Skeletal muscle satellite cell (primary cell): ENCODE results near the gene DUSP10. TPM values are rescaled to one million over a fixed set of nuclear protein-coding genes. Genes with fewer than 3 reads are reported as not detected.

Experiments used
- H3K27me3 ChIP-seq: 2 replicates; pipeline ENCODE4 v1.7.0; 2013; ENCODE audit warnings: low read length; ENCODE audit not compliant: control insufficient read depth, insufficient read depth
- H3K36me3 ChIP-seq: 2 replicates; pipeline ENCODE4 v1.7.0; 2013; ENCODE audit warnings: mild to moderate bottlenecking, control low read depth, low read length; ENCODE audit not compliant: insufficient read depth
- H3K4me1 ChIP-seq: 2 replicates; pipeline ENCODE4 v1.7.0; 2013; ENCODE audit warnings: low read length; ENCODE audit not compliant: control insufficient read depth, insufficient read depth
- H3K4me2 ChIP-seq: 2 replicates; pipeline ENCODE4 v1.7.0; 2013; ENCODE audit warnings: mild to moderate bottlenecking, low read length
- H3K4me3 ChIP-seq: 2 replicates; pipeline ENCODE4 v1.7.0; 2013; ENCODE audit warnings: low read length
- H3K9ac ChIP-seq: 2 replicates; pipeline ENCODE4 v1.7.0; 2013; ENCODE audit warnings: mild to moderate bottlenecking, low read depth, low read length, moderate library complexity
- H3K9me3 ChIP-seq: replicated peaks from 2 replicates; pipeline ENCODE4 v1.7.0; 2013; ENCODE audit warnings: mild to moderate bottlenecking, control low read depth, low read length
- total RNA-seq: library from RNA; depleted of rRNA; stranded (reverse); fragments of >200 nt; gene quantifications from 2 replicates; pipeline ENCODE4 v1.2.3, GENCODE V29; 2012; rRNA removed

Gene DUSP10
- total RNA-seq, result 23.6 and 28.6 TPM in 2 replicates

DNA sequence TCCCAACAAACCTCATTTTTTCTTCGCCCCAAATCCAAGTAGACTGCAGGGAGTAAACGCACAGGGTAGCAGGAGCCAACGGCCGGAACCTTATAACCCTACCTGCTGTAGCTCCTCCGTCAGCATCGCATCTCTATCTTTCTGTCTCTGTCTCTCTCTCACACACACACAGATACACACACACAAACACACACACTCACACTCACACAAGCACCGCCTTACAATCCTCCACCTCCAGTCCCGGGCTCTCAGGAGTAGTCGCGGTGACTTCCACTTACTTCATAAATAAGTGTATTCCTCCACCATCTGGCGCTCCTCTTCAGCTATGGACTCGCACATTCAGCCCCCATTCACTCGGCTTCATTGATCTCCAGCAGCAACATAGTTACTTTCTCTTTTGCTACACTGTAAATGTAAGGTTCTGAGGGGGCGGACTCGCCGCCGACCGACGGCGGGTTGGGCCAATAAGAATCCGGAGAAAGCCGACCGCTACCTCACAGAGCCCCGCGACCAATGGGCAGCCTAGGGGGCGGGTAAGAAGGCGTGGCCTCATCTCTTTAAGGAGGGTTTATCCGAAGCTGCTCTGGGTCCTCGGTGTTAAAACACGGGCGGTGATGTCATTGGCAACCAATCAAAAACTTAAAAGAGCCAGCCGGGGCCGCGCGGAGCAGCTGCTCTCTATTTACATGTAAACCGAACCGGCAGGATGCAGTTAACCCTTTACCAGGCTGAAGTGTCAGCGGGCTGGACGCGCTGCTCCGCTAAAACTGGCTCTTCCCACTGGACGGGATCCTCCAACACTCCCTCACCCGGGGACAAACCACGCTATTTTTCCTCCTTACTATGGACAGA is at the start of gene DUSP10:
Gene DUSP10 (minus strand): TSS at position 387 of the 852 bp plus-strand sequence. CDS start 2,345 bp downstream, outside the sequence.
- H3K27me3 ChIP-seq, result no peaks in the 10 kb centered on the region
- H3K9ac ChIP-seq, result peak within 1 kb of the TSS; percentile 98
- peak within 1 kb of the TSS; percentile 86 for H3K4me2 ChIP-seq
- H3K9me3 ChIP-seq, result no peaks in the 10 kb centered on the region
- H3K4me1 ChIP-seq, result peaks cover 29% of the 10 kb centered on the region
- peaks cover 29% of the 10 kb centered on the region for H3K36me3 ChIP-seq
- peak within 1 kb of the TSS; percentile 79 for H3K4me3 ChIP-seq

DNA sequence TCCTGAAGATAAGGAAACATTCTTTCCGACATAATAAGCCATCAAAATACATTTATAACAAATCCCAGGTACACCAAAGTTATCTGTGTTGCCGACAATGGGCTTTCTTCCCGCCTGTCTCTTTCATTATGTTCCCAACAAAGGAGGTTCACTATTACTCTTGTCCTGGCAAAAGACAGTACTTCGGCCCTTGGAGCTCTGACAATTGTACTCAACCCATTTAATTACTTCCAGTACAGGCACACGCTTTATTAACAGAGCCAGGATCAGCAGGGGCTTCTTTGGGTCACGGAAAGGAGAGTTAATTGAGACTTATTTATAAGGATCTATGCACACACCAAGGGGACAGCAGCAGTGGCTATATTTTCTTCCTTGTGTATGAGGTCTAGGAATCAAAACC is 46.6 kb upstream of the DUSP10 start:
- Histone ChIP-seq H3K27me3 (no peaks in the 10 kb centered on the region), H3K4me2 (no peak overlapping the region), H3K9me3 (no peaks in the 10 kb centered on the region), H3K36me3 (no peaks in the 10 kb centered on the region), H3K4me3 (no peak overlapping the region), H3K4me1 (no peaks in the 10 kb centered on the region), H3K9ac (no peak overlapping the region)

DNA sequence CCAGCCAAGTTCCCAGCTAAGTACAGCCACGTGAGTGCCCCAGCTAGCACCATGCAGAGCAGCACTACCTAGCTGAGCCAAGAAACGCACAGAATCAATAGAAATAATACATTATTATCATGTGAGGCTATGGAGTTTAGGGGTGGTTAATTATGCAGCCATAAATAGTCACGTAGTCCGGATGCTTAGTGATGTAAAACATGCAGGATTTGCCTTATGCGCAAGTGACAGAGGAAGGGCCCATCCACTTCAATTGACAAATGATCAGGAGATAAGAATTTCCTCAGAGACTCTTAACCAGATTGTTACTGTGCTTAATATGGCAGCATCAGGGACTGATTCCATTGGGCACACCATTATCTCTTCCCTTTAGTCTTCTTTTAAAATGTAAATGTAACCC is 44.8 kb upstream of the DUSP10 start:
- Histone ChIP-seq H3K27me3 (no peaks in the 10 kb centered on the region), H3K36me3 (no peaks in the 10 kb centered on the region), H3K4me2 (no peak overlapping the region), H3K4me3 (no peak overlapping the region), H3K4me1 (no peaks in the 10 kb centered on the region), H3K9ac (no peak overlapping the region), H3K9me3 (no peaks in the 10 kb centered on the region)

DNA sequence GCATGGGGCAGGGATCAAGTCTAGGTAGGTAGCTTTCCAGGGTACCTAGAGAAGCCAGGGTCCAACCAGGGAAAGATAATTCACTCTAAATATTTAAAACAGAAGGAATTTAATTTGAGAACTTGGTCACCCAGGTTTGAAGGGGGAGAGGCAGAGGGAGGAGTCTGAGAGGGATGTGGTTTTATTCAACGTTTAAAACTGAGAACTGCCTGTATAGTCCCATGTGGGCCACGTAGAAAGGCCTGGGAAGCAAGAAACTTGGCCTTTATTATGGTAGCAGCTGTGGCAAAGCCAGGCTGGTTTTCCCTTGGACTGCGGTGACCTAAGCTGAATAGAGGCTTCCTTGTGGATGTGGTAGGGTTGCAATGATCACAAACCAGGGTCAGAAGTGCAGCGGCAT is 42.0 kb upstream of the DUSP10 start:
- H3K4me1 ChIP-seq, result no peaks in the 10 kb centered on the region
- H3K36me3 ChIP-seq, result no peaks in the 10 kb centered on the region
- H3K4me2 ChIP-seq, result no peak overlapping the region
- H3K9ac ChIP-seq, result no peak overlapping the region
- H3K27me3 ChIP-seq, result no peaks in the 10 kb centered on the region
- H3K9me3 ChIP-seq, result no peaks in the 10 kb centered on the region
- no peak overlapping the region for H3K4me3 ChIP-seq

DNA sequence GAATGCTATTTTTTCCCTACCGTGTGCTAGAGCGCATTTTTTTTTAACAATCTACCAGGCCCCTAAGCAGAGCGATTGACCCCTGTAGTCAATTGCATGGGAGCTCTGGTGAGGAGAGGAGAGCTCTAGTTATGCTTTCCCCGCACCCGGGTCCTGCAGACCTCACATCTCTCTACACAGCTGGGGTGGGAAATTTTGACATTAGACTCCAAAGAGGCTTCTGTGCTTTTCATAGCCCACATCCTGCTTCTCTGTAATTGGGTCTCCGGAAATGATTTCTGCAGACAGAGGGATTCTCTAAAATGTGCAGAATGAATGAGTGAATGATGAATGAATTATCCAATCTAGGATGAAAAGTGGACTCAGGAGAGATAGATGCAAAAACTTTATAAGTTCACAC is 41.5 kb upstream of the DUSP10 start:
- H3K4me3 ChIP-seq, result no peak overlapping the region
- H3K4me2 ChIP-seq, result no peak overlapping the region
- H3K36me3 ChIP-seq, result no peaks in the 10 kb centered on the region
- no peak overlapping the region for H3K9ac ChIP-seq
- H3K4me1 ChIP-seq, result no peaks in the 10 kb centered on the region
- H3K27me3 ChIP-seq, result no peaks in the 10 kb centered on the region
- H3K9me3 ChIP-seq, result no peaks in the 10 kb centered on the region

DNA sequence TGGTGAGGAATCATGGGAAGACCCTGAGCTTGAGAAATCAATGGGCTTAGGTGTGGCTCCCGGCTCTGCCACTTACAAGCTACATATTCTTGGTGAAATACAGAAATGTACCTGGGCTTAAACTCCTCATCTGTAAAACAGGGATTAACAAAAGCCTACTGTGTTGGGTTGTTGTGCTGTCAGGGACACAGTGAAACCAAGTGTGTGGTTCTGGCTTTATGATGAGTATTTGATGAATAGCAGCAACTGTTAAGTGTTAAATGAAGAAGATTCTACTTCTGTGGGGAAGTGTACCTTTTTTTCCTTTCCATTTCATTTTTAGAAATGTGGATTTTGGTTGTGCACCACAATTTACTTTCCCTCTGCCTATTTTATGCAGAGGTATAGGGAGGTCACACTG is 41.1 kb upstream of the DUSP10 start:
- no peaks in the 10 kb centered on the region for H3K27me3 ChIP-seq
- H3K4me1 ChIP-seq, result no peaks in the 10 kb centered on the region
- no peaks in the 10 kb centered on the region for H3K9me3 ChIP-seq
- H3K9ac ChIP-seq, result no peak overlapping the region
- H3K4me3 ChIP-seq, result no peak overlapping the region
- no peak overlapping the region for H3K4me2 ChIP-seq
- H3K36me3 ChIP-seq, result no peaks in the 10 kb centered on the region

DNA sequence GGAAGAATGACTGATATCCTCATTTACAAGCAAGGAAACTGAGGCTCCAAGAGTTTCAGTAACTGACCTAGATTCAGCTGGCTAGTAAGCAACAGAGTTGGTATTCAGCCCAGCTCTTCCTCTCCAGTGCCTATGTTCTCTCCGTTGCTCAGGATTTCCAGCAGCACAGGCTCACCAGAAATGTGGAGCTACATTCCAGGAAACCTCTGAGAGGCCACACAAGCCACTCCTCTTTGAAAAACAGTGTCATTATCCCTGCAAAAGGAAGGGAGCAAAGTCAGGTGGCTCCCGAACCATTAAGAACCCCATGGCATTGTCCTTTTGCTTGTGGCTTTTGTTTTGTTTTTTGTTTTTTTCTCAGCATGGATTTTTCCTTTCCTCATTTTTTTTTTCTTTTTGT is 40.6 kb upstream of the DUSP10 start:
- Histone ChIP-seq H3K4me3 (no peak overlapping the region), H3K27me3 (no peaks in the 10 kb centered on the region), H3K4me1 (no peaks in the 10 kb centered on the region), H3K4me2 (no peak overlapping the region), H3K9me3 (no peaks in the 10 kb centered on the region), H3K9ac (no peak overlapping the region), H3K36me3 (no peaks in the 10 kb centered on the region)

DNA sequence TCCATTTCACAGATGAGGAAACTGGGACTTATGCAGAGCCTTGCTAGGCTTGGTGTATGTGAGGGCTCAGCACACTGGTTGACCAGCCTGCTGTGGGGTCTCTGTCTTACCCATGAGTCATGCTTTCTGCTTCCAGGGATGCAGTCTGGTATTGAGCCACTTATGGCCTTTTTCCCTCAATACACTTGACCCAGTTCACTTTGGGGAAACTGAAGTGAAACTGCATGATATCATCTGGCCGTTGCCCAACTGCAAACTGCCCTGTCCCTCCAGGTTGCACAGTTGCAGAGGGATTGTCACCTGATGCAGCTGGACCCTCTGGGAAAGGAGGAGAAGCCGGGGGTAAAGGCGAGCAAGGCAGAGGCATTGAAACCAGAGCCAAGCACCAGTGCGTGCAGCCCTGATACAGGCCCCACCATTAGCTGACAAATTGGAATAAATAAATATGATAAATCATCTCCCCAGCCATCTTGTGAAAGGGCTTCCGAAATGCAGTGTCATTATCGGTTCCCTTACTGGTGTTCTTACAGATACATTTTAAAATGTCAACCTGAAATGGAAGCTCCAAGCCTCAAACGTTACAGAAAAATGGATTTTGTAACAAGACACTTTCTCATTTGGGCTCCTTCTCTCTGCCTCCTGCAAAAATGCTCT is 39.3 kb upstream of the DUSP10 start:
- H3K4me2 ChIP-seq, result no peak overlapping the region
- no peaks in the 10 kb centered on the region for H3K9me3 ChIP-seq
- no peaks in the 10 kb centered on the region for H3K4me1 ChIP-seq
- H3K27me3 ChIP-seq, result no peaks in the 10 kb centered on the region
- no peak overlapping the region for H3K4me3 ChIP-seq
- no peaks in the 10 kb centered on the region for H3K36me3 ChIP-seq
- H3K9ac ChIP-seq, result no peak overlapping the region

DNA sequence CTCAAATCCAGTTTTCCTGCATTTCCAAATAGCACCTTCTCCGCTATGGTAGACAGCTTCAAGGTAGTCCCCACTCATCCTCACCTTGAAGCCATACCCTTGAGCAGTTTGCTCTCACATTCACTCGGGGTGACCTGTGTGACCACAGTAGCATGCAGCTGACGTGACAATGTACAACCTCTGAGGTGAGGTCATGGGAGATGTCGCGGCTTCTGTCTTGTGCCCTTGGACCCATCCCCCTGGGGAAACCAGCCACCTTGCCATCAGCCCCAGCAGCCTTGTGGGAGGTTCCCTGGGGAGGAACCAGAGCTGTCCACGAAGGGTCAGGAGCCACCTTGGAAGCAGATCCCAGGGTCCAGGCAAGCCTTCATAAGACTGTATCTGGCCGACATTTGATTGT is 38.3 kb upstream of the DUSP10 start:
- H3K27me3 ChIP-seq, result no peaks in the 10 kb centered on the region
- no peaks in the 10 kb centered on the region for H3K4me1 ChIP-seq
- no peak overlapping the region for H3K9ac ChIP-seq
- H3K4me2 ChIP-seq, result no peak overlapping the region
- no peak overlapping the region for H3K4me3 ChIP-seq
- H3K9me3 ChIP-seq, result no peaks in the 10 kb centered on the region
- no peaks in the 10 kb centered on the region for H3K36me3 ChIP-seq

DNA sequence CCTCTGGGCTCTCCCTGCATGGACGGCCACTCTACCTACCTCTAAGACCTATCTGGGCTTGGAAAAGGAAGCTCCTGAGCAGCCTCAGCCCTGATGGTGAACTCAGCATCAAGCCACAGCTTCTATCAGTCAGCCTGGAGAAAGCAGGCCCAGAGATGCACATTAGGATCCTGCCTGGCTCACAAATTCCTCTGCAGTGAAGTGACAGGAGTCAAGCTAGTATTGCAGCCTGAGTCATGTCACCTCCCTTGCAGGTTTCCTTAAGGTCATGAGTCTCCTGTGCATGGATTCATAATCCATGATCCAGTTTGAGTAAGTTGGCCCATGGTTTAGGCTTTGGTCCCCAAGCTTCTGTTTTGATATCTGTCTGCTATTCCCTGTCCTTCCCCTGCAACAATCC is 37.9 kb upstream of the DUSP10 start:
- Histone ChIP-seq H3K9ac (no peak overlapping the region), H3K4me2 (no peak overlapping the region), H3K36me3 (no peaks in the 10 kb centered on the region), H3K9me3 (no peaks in the 10 kb centered on the region), H3K27me3 (no peaks in the 10 kb centered on the region), H3K4me3 (no peak overlapping the region), H3K4me1 (no peaks in the 10 kb centered on the region)

DNA sequence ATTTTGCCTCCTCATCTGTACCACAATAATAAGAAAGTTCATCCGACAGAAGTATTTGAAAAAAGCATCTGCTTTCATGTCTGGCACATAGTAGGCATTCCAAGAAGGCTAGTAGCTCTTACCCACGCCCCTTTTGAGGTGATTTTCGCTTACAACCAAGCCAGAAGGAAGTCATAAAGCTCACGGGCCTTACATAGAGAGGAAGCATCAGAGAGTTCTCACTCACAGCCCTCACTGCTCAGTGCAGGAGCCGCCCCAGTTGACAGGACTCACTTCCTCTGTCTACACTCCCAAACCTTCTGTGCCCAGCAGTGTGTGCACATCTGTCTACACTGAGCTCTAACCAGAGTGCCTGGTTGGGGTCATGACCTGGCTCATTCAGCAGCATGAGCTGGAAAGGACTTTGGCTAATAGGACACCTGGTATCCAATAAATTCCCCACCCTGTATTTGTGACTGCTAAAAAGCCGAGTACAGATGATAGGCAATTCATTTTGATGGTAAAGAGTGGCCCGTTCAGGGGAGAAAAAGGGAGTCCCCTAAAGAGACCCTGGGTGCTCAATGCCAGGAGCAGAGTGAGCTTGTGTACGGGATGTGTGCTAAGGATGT is 36.8 kb upstream of the DUSP10 start:
- Histone ChIP-seq H3K9me3 (no peaks in the 10 kb centered on the region), H3K9ac (no peak overlapping the region), H3K27me3 (no peaks in the 10 kb centered on the region), H3K4me1 (no peaks in the 10 kb centered on the region), H3K4me2 (no peak overlapping the region), H3K36me3 (no peaks in the 10 kb centered on the region), H3K4me3 (no peak overlapping the region)
